HG02970 (cell line): ENCODE results near the gene NPTXR.

Source experiments
- ATAC-seq: cut with Tn5 transposase; IDR thresholded peaks from one replicate; pipeline ENCODE4 v1.9.1; 2021; ENCODE audit warnings: mild to moderate bottlenecking, moderate library complexity, moderate number of reproducible peaks; ENCODE audit not compliant: unreplicated experiment, low FRiP score

NPTXR gene

DNA sequence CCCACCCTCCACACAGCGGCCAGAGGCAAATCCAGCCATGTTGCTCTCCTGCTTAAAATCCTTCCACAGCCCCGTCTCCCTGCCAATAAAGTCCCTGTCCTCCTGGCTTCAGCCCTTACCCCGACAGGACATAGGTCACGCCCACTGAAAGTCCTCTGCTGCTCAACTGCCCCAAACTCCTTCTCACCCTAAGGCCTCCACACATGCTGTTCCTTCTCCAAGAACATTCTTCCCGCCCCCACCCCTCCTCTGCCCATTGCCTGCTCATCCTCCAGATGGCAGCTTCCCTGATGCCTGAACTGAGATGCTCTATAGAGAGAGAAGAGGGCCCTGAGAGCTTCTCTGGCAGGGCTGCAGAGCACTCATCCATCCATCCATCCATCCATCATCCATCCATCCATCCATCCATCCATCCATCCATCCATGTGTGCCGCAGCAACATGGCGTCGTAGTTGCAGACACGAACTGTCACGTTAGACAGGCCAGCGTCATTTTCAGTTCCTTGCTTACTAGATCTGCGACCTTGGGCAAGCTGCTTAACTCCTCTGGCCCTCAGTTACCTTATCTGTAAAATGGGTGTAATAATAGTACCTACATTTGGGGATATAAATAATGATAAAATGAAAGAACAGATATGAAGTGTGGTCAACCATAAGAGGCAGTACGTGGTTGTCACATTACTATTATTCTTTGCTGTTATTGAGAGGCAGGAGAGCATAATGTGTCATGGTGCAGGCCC is 9.4 kb downstream of the NPTXR start:
- no peak for ATAC-seq

DNA sequence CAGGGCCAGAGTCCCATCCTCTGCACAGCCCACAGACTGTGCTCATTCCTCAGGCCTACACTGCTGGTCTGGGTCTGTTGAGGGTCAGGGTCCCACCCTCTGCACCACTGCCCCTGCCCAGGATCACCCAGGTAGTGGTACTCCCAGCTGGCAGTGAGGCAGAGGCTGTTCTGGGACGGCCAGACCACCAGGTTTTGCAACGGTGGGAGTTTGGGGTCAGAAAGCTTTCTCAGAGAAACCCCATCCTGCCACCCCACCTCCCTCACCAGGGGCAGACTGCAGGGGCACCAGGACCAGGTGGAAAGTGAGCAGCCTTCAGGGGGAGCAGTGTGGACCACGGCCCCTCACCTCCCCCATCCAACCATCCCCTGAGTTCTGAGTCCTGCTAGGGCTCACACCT is 10.8 kb downstream of the NPTXR start:
- ATAC-seq: no peak

DNA sequence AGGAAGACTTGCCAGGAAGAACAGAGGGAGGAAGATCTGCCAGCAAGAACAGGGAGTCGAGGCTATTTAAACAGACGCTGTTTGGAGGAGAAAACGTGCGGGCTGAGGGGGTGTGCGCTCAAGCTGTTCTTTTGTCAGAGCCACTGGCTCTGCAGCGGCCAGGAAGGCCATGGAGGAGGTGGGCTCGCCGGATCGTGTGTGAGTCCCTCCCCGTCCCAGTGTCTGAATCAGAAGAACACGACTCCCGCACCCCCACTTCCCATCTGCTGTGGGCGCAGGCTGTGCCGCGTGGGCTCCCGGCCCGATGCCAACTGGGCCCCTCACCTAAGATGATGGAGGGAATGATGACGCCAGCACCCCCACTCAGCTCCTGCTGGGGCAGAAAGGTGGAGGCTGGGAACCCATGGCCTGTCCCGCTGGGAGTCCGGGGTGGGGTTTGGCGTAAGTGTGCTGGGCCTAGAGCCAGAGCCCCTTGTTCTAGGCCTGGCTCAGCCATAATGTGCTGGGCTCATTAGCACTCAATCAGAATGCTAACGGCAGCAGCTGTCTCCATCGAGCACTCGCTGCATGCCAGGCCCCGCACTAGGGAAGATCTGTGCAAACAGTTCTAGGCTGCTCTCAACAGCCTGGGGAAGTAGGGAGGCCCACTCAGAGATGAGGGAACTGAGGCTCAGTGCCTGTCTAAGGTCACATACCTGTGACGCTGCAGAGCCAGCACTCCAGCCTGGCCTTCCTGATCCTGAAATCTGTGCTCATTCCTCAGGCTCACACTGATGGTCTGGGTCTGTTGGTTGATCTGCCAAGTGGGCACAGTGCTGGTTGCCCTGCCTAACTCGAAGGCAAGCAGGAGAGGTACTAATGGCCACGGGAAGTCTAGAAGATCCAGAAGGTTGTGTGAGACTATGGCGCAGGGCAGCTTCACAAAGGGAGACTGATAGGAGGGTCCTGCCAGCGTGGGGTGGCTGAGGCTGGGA is 11.5 kb downstream of the NPTXR start:
- ATAC-seq: no peak

DNA sequence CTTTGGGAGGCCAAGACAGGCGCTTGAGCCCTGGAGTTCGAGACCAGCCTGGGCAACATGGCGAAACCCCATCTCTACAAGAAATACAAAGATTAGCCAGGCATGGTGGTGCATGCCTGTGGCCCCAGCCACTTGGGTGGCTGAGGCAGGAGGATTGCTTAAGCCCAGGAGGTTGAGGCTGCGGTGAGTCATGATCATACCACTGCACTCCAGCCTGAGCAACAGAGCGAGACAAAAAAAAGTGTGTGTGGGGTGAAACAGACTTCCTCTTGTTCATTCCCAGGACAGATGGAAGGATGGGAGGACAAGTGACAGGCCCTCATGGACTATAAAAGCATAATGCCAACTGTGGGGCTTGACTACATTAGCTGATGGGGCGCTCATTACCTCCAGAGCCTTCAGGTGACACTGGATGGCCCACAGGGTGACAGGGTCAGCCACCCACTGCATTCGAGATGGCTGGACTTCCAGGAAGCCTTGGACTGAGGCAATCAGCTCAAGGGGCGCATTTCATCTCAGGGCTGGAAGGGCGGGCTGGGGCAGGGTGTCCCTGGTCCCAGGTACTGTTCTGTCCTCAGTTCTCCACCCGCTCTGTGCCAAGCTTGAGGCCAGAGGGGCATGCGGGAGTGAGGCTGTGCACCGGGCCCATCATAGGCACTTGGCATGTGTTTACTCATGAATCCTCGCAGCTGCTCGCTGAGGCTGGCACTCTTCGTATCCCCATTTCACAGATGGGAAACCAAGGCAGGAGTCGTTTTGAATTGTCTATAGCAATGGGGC is 12.5 kb downstream of the NPTXR start:
- ATAC-seq: no peak

DNA sequence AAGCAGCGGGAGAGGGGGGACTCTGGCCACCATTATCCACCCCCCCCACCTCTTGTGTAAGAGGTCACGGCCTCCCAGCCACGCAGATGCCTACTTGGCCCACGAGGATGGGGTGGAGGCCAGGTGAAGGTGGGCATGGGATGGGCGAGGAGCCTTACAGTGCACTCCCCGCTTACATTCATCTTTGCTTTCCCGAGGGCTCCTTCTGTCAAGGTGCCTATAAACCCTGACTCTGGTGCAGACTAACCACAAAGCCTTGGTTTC is 13.1 kb downstream of the NPTXR start:
- ATAC-seq: no peak

DNA sequence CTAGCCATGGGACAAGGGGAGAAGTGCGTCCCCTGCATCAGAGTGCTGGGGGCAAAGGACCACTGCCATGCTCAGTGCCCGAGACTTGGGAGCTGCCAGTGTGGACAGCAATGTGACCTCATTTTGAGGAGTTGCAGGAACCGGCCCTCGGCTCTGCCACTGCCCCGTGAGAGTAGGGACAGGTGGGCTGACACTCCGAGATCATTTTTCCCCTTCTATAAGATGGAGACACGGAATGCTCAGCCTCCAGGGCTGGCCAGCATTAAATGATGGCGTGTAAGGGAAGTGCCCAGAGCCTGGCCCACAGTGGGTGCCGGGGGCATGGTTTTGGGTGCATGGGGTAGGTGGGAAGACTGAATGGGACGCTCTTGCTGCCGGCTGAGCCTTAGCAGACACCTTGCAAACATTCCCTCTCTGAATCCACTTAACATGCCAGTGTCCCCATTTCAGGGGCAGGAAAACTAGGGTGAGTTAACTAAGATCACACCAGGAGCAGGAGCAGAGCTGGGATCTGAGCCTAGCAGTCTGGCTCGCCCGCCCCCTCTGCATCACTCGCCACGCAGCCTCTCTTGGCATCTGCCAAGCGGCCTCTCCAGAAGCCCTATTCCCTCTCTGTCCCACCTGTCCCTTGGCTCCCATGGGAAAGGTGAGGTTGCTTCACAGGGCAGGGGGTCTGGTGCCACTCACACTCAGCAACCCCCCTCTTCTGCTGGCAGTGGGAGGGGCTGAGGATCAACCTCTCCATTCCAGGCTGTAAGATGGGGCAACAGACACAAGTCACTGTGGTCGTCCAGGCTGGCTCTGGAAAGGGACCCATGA is 13.6 kb downstream of the NPTXR start:
- no peak for ATAC-seq

DNA sequence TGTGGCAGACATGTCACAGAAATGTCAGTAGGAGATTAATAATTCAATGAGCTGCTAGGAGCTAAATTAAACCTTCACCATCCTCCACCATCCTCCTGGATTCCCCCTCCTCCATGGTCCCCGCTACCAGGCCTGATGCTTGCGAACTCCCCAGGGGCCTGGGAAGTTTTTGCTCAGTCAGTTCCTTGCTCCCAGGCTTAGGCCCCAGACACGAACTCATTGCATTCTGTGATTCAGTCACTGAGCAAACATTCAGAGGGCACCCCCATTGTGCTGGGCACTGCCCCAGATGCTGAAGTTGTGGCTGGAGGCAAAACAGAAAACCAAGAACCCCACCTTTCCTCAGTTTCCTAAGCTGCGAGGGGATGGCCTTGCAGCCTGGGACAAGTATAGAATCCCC is 14.3 kb downstream of the NPTXR start:
- ATAC-seq: no peak

DNA sequence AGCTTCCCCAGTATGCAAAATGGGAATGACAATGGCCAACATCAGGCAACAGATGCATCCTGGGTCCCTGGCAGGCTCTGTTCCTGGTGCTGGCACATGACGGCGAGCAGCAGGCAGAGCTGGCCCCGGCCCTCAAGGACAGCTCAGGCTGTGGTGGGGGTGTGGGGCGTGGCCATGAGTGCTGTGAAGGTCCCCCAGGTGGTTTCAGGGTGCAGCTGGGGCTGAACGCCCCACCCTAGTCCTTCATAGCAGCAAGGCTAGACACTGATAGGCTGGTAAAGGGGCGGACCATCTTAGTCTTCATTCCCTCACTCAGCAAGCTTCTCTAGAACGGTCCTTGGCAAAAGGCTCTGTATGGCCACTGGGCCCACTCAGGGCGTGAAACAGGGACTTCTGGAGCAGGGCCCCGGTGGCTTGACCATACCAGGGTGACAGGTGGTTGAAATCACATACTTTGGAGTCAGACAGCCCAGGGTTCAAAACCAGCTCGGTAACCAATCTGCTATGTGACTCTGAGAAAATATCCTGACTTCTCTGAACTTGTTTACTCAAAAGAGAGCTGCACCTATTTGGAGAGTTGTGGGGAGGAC is 15.1 kb downstream of the NPTXR start:
- no peak for ATAC-seq

DNA sequence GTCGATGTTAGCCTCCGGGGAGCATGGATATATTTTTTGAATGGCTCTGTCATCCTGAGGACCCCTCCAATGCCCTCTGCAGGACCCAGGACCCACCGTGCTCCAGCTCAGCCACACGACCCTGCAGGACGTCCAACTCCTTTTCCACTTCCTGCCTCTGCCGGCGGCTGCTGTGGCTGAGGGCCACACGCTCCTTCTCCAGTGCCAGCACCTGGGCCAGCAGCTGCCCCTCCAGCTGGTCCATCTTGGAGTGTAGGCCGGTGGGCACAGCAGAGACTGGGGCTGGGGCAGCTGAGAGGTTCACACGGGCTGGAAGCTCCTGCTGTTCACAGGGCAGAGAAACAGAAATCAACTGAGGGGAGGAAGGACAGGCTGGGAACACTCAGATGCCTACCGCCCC is 15.6 kb downstream of the NPTXR start:
- ATAC-seq: no peak

DNA sequence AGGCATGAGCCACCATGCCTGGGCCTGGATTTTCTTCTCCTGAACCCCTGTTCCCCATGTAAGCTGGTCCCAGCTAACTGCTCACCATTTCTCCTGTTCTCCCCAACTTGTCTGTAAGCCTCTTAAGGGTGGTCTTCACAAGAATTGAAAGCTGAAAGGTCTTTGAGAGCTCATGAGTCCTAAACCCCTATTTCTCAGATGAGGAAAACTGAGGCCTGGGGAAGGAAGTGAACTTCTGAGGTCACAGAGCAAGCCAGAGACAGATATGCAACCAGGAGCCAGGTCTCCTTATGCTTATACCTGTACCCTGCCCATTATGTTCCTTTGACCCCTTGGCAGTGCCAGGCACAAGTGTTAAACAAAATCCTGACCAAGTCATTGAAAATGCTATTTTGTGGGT is 16.3 kb downstream of the NPTXR start:
- ATAC-seq: no peak

DNA sequence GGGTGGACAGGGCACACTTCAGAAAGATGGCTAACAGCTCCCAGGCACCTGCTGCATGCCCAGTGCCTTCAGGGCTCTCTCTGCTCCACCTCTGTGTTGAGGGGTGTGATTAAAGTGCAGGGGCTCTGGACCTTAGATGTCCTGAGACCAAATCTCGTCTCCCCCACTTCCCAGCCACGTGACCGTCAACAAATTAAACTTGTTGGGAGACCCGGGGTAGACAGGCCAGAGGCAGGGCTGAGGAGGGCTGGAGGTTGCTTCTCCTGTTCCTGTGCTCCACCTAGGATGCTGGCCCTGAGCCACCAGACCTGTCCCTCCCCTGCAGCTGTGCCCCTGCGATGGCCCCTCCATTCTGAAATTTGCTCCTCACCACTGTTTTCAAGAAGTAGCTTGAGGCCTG is 17.0 kb downstream of the NPTXR start:
- no peak for ATAC-seq

DNA sequence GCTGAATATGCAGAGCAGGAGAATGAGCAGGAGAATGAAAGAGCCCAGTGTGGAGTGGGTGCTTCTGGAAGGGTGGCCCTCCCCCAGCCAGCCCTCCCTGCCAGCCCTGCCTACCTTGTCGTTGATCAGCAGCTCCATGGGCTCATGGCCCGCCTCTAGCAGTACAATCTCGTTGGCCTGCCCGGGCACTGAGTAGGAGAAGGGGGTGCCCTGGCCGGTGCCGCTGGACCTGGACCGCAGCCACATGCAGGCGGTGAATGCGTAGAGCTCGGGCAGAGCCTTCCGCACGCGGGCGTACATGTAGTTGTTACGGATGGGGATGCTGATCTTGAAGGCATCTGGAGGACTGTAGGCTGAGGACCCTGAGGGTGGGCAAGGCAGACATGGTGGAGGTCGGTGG is 17.4 kb downstream of the NPTXR start:
- ATAC-seq: no peak

DNA sequence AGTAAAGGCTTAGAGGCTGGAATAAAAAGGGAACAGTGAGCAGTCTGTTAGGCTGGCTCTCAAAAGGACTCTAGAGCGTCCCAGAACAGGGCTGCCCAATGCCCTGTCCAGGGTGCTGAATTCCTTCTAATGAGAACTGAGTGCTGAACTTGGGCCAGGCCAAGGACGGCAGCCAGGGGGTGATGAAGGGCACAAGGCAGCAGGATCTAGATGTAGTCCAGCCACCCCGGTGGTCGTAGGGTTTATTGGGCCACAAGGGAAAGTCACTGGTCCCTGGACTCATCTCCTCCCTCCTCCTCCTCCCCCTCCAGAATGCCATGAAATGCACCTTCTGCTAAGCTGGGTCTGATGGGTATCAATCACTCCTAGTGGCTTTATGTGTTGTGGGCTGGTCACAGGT is 19.2 kb downstream of the NPTXR start:
- ATAC-seq: no peak

DNA sequence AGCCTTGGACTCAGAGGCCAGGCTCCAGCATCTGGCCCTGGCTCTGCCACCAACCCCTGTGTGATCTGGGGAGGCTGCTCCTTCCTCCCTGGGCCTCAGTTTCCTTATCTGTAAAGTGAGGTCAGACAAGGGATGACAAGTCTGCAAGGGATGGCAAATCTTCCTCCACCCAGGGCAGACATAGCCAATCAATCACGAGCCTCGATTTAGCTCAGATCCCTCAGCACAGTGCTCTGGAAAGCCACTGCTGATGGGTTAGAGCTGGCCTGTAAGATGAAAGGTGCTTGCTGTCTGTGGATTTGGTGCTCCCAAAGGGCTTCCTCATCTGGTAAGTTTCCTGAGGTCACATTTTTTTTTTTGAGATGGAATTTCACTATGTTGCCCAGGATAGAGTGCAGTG is 20.2 kb downstream of the NPTXR start:
- no peak for ATAC-seq

DNA sequence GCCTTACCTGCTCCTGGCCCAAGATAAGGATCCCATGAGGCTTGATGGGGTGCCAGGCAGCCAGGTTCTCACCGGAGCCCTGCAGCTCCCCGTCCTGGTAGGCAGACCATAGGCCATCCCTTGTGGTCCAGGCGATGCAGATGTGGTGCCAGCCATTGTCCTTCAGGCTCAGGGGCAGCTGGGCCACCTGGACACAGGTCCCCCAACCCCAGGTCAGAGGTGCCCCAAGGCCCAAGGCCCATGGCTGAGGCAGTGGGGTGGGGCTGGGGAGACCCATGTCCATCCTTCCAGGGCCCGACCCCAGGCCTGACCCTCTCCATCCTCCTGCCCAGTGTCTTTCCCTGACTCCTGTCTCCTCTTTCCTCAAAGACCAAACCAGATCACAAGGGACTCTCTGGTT is 20.8 kb downstream of the NPTXR start:
- ATAC-seq: no peak

DNA sequence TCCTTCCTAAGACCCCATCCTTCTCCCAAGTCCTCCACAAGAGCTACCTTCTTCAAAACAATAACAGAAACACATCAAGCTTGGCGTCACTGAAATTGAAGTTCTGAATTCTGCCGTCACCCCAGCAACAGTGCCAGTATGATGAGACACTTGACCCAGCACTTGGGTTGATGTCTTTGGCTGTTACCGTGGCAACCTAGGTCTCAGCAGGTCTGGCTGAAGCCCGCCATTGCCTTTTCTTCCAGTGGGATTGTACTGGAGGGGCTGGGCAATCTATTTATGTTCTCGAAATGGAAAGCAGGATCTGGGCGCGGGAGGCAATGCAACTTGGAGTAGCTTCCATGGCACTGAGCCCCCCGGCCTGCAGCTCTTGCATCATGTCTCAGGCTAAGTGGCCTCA is 23.8 kb downstream of the NPTXR start:
- no peak for ATAC-seq

DNA sequence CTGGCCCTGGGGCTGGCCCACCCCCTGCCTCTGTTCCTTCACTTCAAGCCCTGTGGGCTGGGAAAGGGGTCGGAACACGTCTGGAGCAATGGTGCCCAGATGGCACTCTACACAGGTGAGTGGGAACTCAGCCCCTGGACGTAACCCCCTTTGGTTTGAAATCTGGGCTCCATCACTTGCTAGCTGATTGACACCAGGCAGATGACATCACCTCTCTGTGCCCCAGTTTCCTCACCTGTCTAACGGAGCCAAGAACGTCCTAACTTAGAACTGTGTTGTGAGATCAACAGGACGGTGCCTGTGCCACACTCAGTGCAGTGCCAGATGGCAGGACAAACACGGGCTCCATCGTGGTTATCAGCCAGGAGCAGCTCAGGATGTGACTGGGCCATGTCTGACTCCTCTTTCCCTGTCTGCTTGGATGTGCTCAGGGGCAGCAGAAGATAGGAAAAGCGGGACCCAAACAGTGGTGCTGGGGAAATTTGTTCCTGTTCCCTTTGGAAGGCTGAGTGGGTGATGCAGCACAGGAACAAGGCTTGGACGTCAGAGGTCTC is 24.4 kb downstream of the NPTXR start:
- no peak for ATAC-seq

DNA sequence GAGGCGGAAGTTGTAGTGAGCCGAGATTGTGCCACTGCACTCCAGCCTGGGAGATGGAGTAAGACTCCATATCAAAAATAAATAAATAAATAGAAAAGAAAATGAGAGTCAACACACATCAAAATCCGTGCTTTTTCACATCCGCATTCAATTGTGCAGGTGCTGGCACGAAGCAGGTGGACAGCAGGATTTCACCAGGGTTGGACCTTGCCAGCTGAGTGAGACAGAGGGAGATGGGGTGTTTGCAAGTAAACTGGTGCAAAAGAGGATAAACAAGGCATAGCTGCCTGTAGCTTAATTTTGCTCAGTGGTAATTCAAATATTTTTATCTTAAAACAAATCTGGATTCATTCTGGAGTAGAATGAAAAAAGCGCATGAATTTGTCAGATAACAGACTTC is 26.6 kb downstream of the NPTXR start:
- no peak for ATAC-seq

DNA sequence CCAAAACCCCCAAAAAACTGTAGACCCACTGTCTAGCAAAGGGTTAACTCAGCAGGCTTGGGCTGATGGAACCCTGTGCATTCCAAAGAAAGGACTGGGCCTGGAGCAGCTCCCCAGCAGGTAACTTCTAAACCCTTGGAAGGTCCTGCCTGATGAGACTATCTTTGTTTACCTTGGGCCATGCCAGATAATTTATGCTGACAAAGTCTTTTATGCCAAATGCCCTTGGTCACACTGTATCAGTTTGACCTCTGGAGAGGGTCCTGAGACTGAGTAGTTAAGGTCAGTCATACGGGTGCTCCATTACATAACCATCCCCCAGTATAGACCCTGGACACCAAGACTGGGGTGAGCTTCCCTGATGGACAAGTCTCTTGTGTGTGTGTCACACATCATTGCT is 28.0 kb downstream of the NPTXR start:
- no peak for ATAC-seq

DNA sequence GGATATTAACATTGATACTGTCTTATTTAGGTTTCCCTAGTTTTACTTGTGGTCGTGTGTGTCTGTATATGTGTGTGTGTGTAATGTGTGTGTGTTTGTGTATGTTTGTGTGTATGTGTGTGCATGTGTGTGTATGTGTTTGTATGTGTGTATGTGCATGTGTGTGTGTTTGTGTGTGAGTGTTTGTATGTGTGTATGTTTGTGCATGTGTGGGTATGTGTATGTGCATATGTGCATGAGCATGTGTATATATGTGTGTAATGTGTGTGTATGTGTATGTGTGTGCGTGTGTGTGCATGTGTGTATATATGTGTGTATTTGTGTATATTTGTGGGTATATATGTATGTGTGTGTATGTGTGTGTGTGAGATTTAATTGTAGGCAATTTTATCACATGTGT is 32.6 kb downstream of the NPTXR start:
- ATAC-seq: no peak
